GM21529 (cell line): ENCODE results near the gene EIF1AD.

Experiments used
- ATAC-seq: cut with Tn5 transposase; IDR thresholded peaks from one replicate; pipeline ENCODE4 v1.9.1; 2021; ENCODE audit not compliant: unreplicated experiment

Gene EIF1AD

GRCh38 chr11:66006134-66006890 lies 4.4 kb upstream of the EIF1AD start:
- ATAC-seq: no peak

GRCh38 chr11:66004186-66004585 lies 2.2 kb upstream of the EIF1AD start:
- no peak for ATAC-seq

GRCh38 chr11:66003291-66003690 lies 1.3 kb upstream of the EIF1AD start:
- no peak for ATAC-seq

- peak; percentile 48 for ATAC-seq
Measured at GRCh38 chr11:66002648-66003225, 780 bp upstream of the EIF1AD start.

GRCh38 chr11:65997286-65997685 lies 4.7 kb downstream of the EIF1AD start:
- no peak for ATAC-seq

- no peak for ATAC-seq
Measured at GRCh38 chr11:65992056-65992455, 9.9 kb downstream of the EIF1AD start.

GRCh38 chr11:65988791-65989592 lies 13.0 kb downstream of the EIF1AD start:
- peak; percentile 91 for ATAC-seq

GRCh38 chr11:65987336-65987735 lies 14.6 kb downstream of the EIF1AD start:
- ATAC-seq: no peak

GRCh38 chr11:65983589-65983987 lies 18.4 kb downstream of the EIF1AD start:
- ATAC-seq: no peak

GRCh38 chr11:65982824-65983588 lies 19.0 kb downstream of the EIF1AD start:
- no peak for ATAC-seq

GRCh38 chr11:65981972-65982823 lies 19.8 kb downstream of the EIF1AD start:
- no peak for ATAC-seq

GRCh38 chr11:65981101-65981740 lies 20.7 kb downstream of the EIF1AD start:
- no peak for ATAC-seq

GRCh38 chr11:65979261-65979759 lies 22.6 kb downstream of the EIF1AD start:
- no peak for ATAC-seq

GRCh38 chr11:65978391-65979238 lies 23.3 kb downstream of the EIF1AD start:
- no peak for ATAC-seq

GRCh38 chr11:65977621-65978390 lies 24.2 kb downstream of the EIF1AD start:
- ATAC-seq: no peak

GRCh38 chr11:65976216-65977176 lies 25.5 kb downstream of the EIF1AD start:
- no peak for ATAC-seq

- no peak for ATAC-seq
Measured at GRCh38 chr11:65975771-65976170, 26.2 kb downstream of the EIF1AD start.
